ENCODE results near the gene EFHC1. TPM values are rescaled to one million over a fixed set of nuclear protein-coding genes. Genes with fewer than 3 reads are reported as not detected.
A peak's percentile ranks its signal among the peaks of the same experiment; 100 is the strongest.

Gene EFHC1
- total and polyA plus RNA-seq, 7 donors: 1.8 to 38.5 (median 15.9) TPM

GRCh38 chr6:52550014-52550575 is 130.0 kb downstream of the EFHC1 start:
- WGBS, 2 donors: 18 to 65% methylated on average over 6 of the region's 6 CpGs
- no peak for DNase-seq
- Histone ChIP-seq H3K27me3 (no peaks in the 10 kb centered on the region), H3K9me3 (no peaks in the 10 kb centered on the region), H3K4me3 (no peak overlapping the region), H3K27ac (peak overlapping the region in 2 of 4 donors; percentile 80 to 81), H3K36me3 (no peaks in the 10 kb centered on the region), H3K4me1 (peaks cover 0 to 78% (median 68%) of the 10 kb centered on the region in 4 donors)
- no peak for TF ChIP-seq EP300 (IDR thresholded peaks at IDR 0.05)
- TF ChIP-seq POLR2AphosphoS5 (IDR thresholded peaks at IDR 0.05): no peak
- TF ChIP-seq, protein P1, sequence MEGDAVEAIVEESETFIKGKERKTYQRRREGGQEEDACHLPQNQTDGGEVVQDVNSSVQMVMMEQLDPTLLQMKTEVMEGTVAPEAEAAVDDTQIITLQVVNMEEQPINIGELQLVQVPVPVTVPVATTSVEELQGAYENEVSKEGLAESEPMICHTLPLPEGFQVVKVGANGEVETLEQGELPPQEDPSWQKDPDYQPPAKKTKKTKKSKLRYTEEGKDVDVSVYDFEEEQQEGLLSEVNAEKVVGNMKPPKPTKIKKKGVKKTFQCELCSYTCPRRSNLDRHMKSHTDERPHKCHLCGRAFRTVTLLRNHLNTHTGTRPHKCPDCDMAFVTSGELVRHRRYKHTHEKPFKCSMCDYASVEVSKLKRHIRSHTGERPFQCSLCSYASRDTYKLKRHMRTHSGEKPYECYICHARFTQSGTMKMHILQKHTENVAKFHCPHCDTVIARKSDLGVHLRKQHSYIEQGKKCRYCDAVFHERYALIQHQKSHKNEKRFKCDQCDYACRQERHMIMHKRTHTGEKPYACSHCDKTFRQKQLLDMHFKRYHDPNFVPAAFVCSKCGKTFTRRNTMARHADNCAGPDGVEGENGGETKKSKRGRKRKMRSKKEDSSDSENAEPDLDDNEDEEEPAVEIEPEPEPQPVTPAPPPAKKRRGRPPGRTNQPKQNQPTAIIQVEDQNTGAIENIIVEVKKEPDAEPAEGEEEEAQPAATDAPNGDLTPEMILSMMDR (IDR thresholded peaks at IDR 0.05): no peak
- TF ChIP-seq POLR2A (IDR thresholded peaks at IDR 0.05): no peak
- intact Hi-C loops (cut with DNase I): no loop called here

DNA sequence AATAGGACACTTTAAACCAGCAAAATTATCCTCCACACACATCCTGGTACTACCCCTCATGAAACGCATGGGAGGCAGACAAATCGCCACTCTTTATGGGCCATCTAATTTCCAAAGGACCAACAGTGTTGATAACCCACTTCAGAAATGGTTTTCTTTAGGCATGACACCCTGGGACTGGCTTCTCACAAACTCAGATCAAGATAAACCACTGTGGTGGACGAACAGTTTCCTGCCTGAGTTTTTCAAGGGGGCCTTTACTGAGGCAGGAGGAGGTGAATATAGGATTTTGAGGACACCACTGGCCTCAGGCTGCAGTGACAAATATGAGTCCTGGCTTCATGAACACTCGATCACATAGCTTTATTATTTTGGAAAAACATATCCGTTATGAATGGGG is 130.7 kb downstream of the EFHC1 start:
- Histone ChIP-seq H3K27me3 (no peaks in the 10 kb centered on the region), H3K4me3 (no peak overlapping the region), H3K36me3 (no peaks in the 10 kb centered on the region), H3K27ac (peak overlapping the region; percentile 68 to 81 (median 78)), H3K9me3 (no peaks in the 10 kb centered on the region), H3K4me1 (peaks cover 0 to 78% (median 70%) of the 10 kb centered on the region in 4 donors)
- DNase-seq: no peak
- no peak for TF ChIP-seq EP300 (IDR thresholded peaks at IDR 0.05)
- TF ChIP-seq POLR2AphosphoS5 (IDR thresholded peaks at IDR 0.05): no peak
- TF ChIP-seq, protein P1 (IDR thresholded peaks at IDR 0.05): no peak
- no peak for TF ChIP-seq POLR2A (IDR thresholded peaks at IDR 0.05)
- intact Hi-C loops (cut with DNase I): no loop called here
- 28 to 71% methylated on average over 5 of the region's 5 CpGs for WGBS, 2 donors

DNA sequence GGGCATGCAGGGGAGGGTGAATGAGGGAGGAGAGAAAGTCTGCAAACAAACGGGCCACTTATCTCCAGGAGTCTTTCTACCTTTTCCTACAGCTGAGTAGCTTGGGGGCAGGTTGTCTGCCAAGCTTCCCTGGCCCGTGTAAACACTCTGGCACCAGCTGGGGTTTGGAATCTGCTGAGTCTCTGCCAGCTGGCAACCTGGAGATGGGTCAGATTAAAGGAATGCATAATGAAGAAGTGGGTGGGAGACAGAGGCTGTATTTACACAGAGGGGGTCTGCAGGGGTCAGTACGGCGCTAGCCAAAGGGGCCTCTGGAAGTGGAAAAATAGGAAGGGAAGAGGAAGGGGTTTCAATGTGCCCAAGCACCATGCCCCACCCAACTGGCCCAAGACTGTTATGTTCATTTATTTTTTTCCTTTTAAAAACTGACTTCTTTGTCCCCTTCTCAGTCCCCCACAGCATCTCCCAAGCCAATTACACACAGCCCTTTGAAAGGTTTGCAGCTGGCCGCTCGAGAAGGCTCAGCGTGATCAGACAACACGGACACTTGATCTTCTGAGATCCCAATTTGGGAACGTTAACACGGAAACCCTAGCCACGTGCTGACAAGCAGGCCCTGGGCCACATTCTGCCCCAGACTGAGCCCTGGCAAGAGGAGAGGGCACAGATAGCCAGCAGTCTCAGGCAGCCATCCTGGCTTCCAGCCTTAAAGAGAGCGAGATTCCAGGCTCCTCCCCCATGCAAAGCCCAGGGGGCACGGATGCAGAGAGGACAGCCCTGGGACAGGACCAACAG is 131.5 kb downstream of the EFHC1 start:
- Histone ChIP-seq H3K4me1 (peaks cover 0 to 79% (median 71%) of the 10 kb centered on the region in 4 donors), H3K36me3 (no peaks in the 10 kb centered on the region), H3K27ac (peak overlapping the region; percentile 68 to 81 (median 78)), H3K27me3 (no peaks in the 10 kb centered on the region), H3K4me3 (peak overlapping the region in 1 of 4 donors; percentile 18), H3K9me3 (no peaks in the 10 kb centered on the region)
- WGBS, 2 donors: 40 to 57% methylated on average over 13 of the region's 13 CpGs
- intact Hi-C loops (cut with DNase I): no loop called here
- TF ChIP-seq, protein P1 (IDR thresholded peaks at IDR 0.05): no peak
- TF ChIP-seq EP300 (IDR thresholded peaks at IDR 0.05): no peak
- peak in 1 of 4 donors; percentile 8 for TF ChIP-seq POLR2AphosphoS5 (IDR thresholded peaks at IDR 0.05)
- DNase-seq: peak; percentile 72

DNA sequence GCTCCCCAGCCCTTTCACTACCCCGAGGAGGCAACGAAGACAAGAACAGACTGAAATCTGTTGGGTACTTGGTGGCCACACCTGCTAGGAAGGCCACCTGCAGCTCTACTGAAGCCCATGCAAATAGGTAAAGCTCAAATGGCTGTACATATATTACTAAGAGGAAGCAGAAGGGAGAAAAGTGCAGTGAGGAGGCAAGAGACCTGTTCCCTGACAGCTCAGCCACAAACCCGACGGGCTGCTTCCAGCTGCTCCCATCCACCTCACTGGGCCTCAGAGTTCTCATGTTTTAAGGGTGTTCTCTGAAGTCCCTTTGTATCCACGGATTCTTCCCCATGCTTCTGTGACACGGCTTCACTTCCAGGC is 132.1 kb downstream of the EFHC1 start:
- Histone ChIP-seq H3K27ac (peak overlapping the region; percentile 68 to 81 (median 78)), H3K4me1 (peaks cover 0 to 79% (median 71%) of the 10 kb centered on the region in 4 donors), H3K27me3 (no peaks in the 10 kb centered on the region), H3K4me3 (peak overlapping the region in 1 of 4 donors; percentile 18), H3K36me3 (no peaks in the 10 kb centered on the region), H3K9me3 (no peaks in the 10 kb centered on the region)
- TF ChIP-seq EP300 (IDR thresholded peaks at IDR 0.05) (no peak), POLR2A (IDR thresholded peaks at IDR 0.05) (no peak), POLR2AphosphoS5 (IDR thresholded peaks at IDR 0.05) (no peak)
- TF ChIP-seq, protein P1 (IDR thresholded peaks at IDR 0.05): no peak
- intact Hi-C loops (cut with DNase I): no loop called here
- WGBS, 2 donors: 23 to 50% methylated on average over 6 of the region's 6 CpGs
- DNase-seq: no peak
